IPS-18a (cell line): ENCODE data around the gene ZNF234.
"Not testable (repeated sequence)": the region's sequence is repeated elsewhere in the genome, so short reads cannot be mapped to it uniquely, and the experiment has no call there.

ENCODE experiments used
- H3K27ac ChIP-seq: one replicate; pipeline ENCODE4 v1.5.1; 2013; ENCODE audit warnings: low read length
- H3K27me3 ChIP-seq: one replicate; pipeline ENCODE4 v1.6.1; 2013; ENCODE audit warnings: mild to moderate bottlenecking, low read length; ENCODE audit not compliant: control insufficient read depth, insufficient read depth
- H3K36me3 ChIP-seq: one replicate; pipeline ENCODE4 v1.6.1; 2013; ENCODE audit warnings: low read depth, low read length; ENCODE audit not compliant: control insufficient read depth
- H3K4me1 ChIP-seq: one replicate; pipeline ENCODE4 v1.6.1; 2013; ENCODE audit warnings: low read depth, low read length; ENCODE audit not compliant: control insufficient read depth
- H3K4me3 ChIP-seq: one replicate; pipeline ENCODE4 v1.5.1; 2013; ENCODE audit warnings: low read length
- H3K9ac ChIP-seq: one replicate; pipeline ENCODE4 v1.6.1; 2013; ENCODE audit warnings: mild to moderate bottlenecking, low read length, moderate library complexity
- H3K9me3 ChIP-seq: one replicate; pipeline ENCODE4 v1.6.1; 2013; ENCODE audit warnings: low read depth, low read length; ENCODE audit not compliant: control insufficient read depth

ZNF234 gene

GRCh38 chr19:44131955-44132354 is 9.4 kb upstream of the ZNF234 start:
- Histone ChIP-seq H3K27ac (no peak overlapping the region), H3K9me3 (peaks cover 17% of the 10 kb centered on the region), H3K36me3 (peaks cover 15% of the 10 kb centered on the region), H3K9ac (no peak overlapping the region), H3K4me3 (no peak overlapping the region), H3K4me1 (no peaks in the 10 kb centered on the region), H3K27me3 (no peaks in the 10 kb centered on the region)

- no peaks in the 10 kb centered on the region for H3K4me1 ChIP-seq
- no peaks in the 10 kb centered on the region for H3K27me3 ChIP-seq
- H3K9ac ChIP-seq: peak overlapping the region; percentile 53
- peaks cover 8% of the 10 kb centered on the region for H3K36me3 ChIP-seq
- H3K9me3 ChIP-seq: no peaks in the 10 kb centered on the region
- peak overlapping the region; percentile 86 for H3K4me3 ChIP-seq
- no peak overlapping the region for H3K27ac ChIP-seq
Observed at GRCh38 chr19:44142059-44142433, 692 bp downstream of the ZNF234 start.

- no peak overlapping the region for H3K4me3 ChIP-seq
- H3K9me3 ChIP-seq: no peaks in the 10 kb centered on the region
- H3K4me1 ChIP-seq: no peaks in the 10 kb centered on the region
- H3K27me3 ChIP-seq: no peaks in the 10 kb centered on the region
- H3K36me3 ChIP-seq: peaks cover 33% of the 10 kb centered on the region
- no peak overlapping the region for H3K9ac ChIP-seq
- H3K27ac ChIP-seq: no peak overlapping the region
Observed at GRCh38 chr19:44149776-44150175, 8.4 kb downstream of the ZNF234 start.

- peaks cover 32% of the 10 kb centered on the region for H3K36me3 ChIP-seq
- H3K9me3 ChIP-seq: peaks cover 7% of the 10 kb centered on the region
- no peak overlapping the region for H3K27ac ChIP-seq
- no peak overlapping the region for H3K4me3 ChIP-seq
- H3K4me1 ChIP-seq: no peaks in the 10 kb centered on the region
- H3K9ac ChIP-seq: no peak overlapping the region
- no peaks in the 10 kb centered on the region for H3K27me3 ChIP-seq
Observed at GRCh38 chr19:44151491-44151890, 10.1 kb downstream of the ZNF234 start.

GRCh38 chr19:44156475-44156874 is 15.1 kb downstream of the ZNF234 start:
- H3K27ac ChIP-seq: no peak overlapping the region
- peaks cover 31% of the 10 kb centered on the region for H3K36me3 ChIP-seq
- H3K27me3 ChIP-seq: no peaks in the 10 kb centered on the region
- H3K9me3 ChIP-seq: peaks cover 28% of the 10 kb centered on the region
- H3K4me3 ChIP-seq: no peak overlapping the region
- H3K9ac ChIP-seq: no peak overlapping the region
- no peaks in the 10 kb centered on the region for H3K4me1 ChIP-seq

- Histone ChIP-seq H3K9me3 (peaks cover 3% of the 10 kb centered on the region), H3K27me3 (no peaks in the 10 kb centered on the region), H3K4me1 (peaks cover 6% of the 10 kb centered on the region), H3K4me3 (no peak overlapping the region), H3K36me3 (peaks cover 17% of the 10 kb centered on the region), H3K27ac (no peak overlapping the region), H3K9ac (no peak overlapping the region)
Observed at GRCh38 chr19:44163789-44164188, 22.4 kb downstream of the ZNF234 start.

- H3K4me3 ChIP-seq: peak overlapping the region; percentile 97
- H3K9ac ChIP-seq: no peak overlapping the region
Observed at GRCh38 chr19:44164327-44164672, 22.9 kb downstream of the ZNF234 start.

GRCh38 chr19:44164673-44165512 is 23.5 kb downstream of the ZNF234 start, which contains the start of gene ZNF226:
Gene ZNF226 (plus strand): TSS chr19:44165100. CDS start chr19:44170081, 4,981 bp downstream.
- Histone ChIP-seq H3K27ac (peak within 1 kb of the TSS; percentile 68), H3K9ac (peak within 1 kb of the TSS; percentile 85), H3K4me1 (peaks cover 6% of the 10 kb centered on the region), H3K9me3 (peaks cover 3% of the 10 kb centered on the region), H3K36me3 (peaks cover 25% of the 10 kb centered on the region), H3K27me3 (no peaks in the 10 kb centered on the region), H3K4me3 (peak within 1 kb of the TSS; percentile 97)

More at GRCh38 chr19:44164327-44164672, 22.9 kb downstream of the ZNF234 start:
- Histone ChIP-seq H3K36me3 (peaks cover 20% of the 10 kb centered on the region), H3K27ac (no peak overlapping the region), H3K4me1 (peaks cover 6% of the 10 kb centered on the region), H3K27me3 (no peaks in the 10 kb centered on the region), H3K9me3 (peaks cover 3% of the 10 kb centered on the region)

- not testable (repeated sequence) for H3K4me1 ChIP-seq
Observed at GRCh38 chr19:44170660-44171059, 29.3 kb downstream of the ZNF234 start.

GRCh38 chr19:44176590-44176989 is 35.2 kb downstream of the ZNF234 start:
- Histone ChIP-seq H3K36me3 (peaks cover 62% of the 10 kb centered on the region), H3K4me1 (no peaks in the 10 kb centered on the region), H3K9ac (no peak overlapping the region), H3K9me3 (peaks cover 75% of the 10 kb centered on the region), H3K27ac (no peak overlapping the region), H3K27me3 (no peaks in the 10 kb centered on the region), H3K4me3 (no peak overlapping the region)

More at GRCh38 chr19:44170660-44171059, 29.3 kb downstream of the ZNF234 start:
- H3K9ac ChIP-seq, H3K27ac ChIP-seq, H3K4me3 ChIP-seq, H3K27me3 ChIP-seq: not testable (repeated sequence)
- H3K9me3 ChIP-seq: peaks cover 21% of the 10 kb centered on the region
- peaks cover 76% of the 10 kb centered on the region for H3K36me3 ChIP-seq

GRCh38 chr19:44180968-44181367 is 39.6 kb downstream of the ZNF234 start:
- Histone ChIP-seq H3K9me3 (peaks cover 66% of the 10 kb centered on the region), H3K27ac (no peak overlapping the region), H3K36me3 (peaks cover 18% of the 10 kb centered on the region), H3K4me1 (no peaks in the 10 kb centered on the region), H3K4me3 (no peak overlapping the region), H3K27me3 (no peaks in the 10 kb centered on the region), H3K9ac (no peak overlapping the region)

GRCh38 chr19:44182145-44182544 is 40.8 kb downstream of the ZNF234 start:
- Histone ChIP-seq H3K27me3 (no peaks in the 10 kb centered on the region), H3K9ac (no peak overlapping the region), H3K9me3 (peaks cover 64% of the 10 kb centered on the region), H3K36me3 (peaks cover 7% of the 10 kb centered on the region), H3K4me1 (no peaks in the 10 kb centered on the region), H3K4me3 (no peak overlapping the region), H3K27ac (no peak overlapping the region)
